HPDE6-E6E7 (cell line): ENCODE data around the gene VANGL1.

Source experiments
- DNase-seq: peaks from one replicate; pipeline ENCODE4 v3.0.0; 2011; ENCODE audit warnings: missing footprints; ENCODE audit errors: extremely low spot score

VANGL1 gene

DNA sequence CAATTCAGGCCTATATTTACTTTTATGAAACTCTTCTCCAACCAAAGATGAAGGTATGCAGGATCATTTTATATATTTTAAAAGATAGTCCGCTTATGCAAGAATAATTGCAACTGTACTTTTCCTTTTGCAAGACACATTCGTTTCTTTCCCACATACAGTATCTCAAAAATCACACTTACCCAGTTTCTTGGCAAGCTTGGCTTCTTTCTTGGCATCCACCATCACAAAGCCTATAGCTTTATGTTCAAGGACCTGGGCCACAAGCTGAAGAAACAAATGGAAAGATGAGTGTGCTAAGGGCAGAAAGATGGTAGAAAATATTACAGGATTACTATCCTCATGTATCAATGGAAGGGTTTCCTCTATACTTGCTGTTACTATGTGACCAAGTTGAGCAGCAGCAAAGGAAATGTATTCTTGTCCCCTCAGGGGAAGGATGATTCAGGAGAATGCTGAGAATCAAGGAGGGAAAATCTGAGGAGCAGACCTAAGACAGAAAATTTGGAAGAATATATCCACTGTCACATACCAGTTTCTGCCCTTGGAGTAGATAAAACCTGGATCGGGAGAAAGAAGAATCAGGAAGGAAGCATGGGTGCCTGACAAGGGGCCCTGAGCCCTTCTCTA is 103.0 kb downstream of the VANGL1 start:
- no peak for DNase-seq

DNA sequence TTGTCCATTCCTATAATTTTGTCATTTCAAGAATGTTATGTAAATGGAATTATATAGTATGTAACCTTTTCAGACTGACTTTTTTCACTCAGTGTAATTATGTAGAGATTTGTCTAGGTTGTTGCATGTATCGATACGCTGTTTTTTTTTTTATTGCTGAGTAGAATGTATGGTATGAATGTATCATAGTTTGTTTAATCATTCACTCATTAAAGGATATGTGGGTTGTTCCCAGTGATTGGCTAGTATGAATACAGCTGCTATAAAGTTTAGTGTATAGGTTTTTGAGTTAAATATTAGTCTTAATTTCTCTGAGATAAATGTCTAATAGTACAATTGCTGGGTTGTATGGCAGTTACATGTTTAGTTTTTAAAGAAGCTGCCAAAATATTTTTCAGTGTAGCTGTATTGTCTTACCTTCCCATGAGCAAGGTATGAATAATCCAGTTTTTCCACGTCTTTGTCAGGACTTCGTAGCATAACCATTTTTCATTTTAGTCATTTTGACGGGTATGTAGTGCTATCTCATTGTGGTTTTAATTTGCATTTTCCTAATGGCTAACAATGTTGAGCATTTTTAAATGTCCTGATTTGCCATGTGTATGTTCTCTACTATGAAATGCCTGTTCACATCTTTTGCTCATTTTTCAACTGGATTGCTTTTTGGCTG is 104.4 kb downstream of the VANGL1 start:
- no peak for DNase-seq
